Smooth muscle cell (in vitro differentiated cells): ENCODE results near the gene LSAMP. TPM values are rescaled to one million over a fixed set of nuclear protein-coding genes. Genes with fewer than 3 reads are reported as not detected.
A peak's percentile ranks its signal among the peaks of the same experiment; 100 is the strongest.

ENCODE experiments used
- DNase-seq: peaks from one replicate; lab custom pipeline; 2025; ENCODE audit not compliant: unreplicated experiment; lab: John Stamatoyannopoulos, UW
- H2AFZ ChIP-seq: fragments of 200-600 bp; sonication (generic); 2 replicates; pipeline ENCODE4 v1.6.0; 2016; ENCODE audit warnings: antibody characterized with exemption, low read depth, mild to moderate bottlenecking
- H3F3A ChIP-seq: fragments of 200-600 bp; sonication (generic); 2 replicates; pipeline ENCODE4 v1.6.0; 2017; ENCODE audit warnings: antibody characterized with exemption, low read depth
- H3K27ac ChIP-seq: fragments of 200-600 bp; sonication (generic); 2 replicates; pipeline ENCODE4 v1.5.1; 2016; ENCODE audit warnings: low read depth, mild to moderate bottlenecking
- H3K27me3 ChIP-seq: fragments of 200-600 bp; sonication (generic); 2 replicates; pipeline ENCODE4 v1.6.1; 2016; ENCODE audit warnings: low read depth, mild to moderate bottlenecking
- H3K36me3 ChIP-seq: fragments of 200-600 bp; sonication (generic); 2 replicates; pipeline ENCODE4 v1.5.1; 2016; ENCODE audit warnings: low read depth
- H3K4me1 ChIP-seq: fragments of 200-600 bp; sonication (generic); 2 replicates; pipeline ENCODE4 v1.5.1; 2016; ENCODE audit warnings: low read depth
- H3K4me2 ChIP-seq: fragments of 200-600 bp; sonication (generic); 2 replicates; pipeline ENCODE4 v1.6.0; 2016; ENCODE audit warnings: mild to moderate bottlenecking
- H3K4me3 ChIP-seq: fragments of 200-600 bp; sonication (generic); 2 replicates; pipeline ENCODE4 v1.5.1; 2016; ENCODE audit warnings: mild to moderate bottlenecking
- H3K79me2 ChIP-seq: fragments of 200-600 bp; sonication (generic); 2 replicates; pipeline ENCODE4 v1.6.0; 2016; ENCODE audit warnings: low read depth, mild to moderate bottlenecking
- H3K9ac ChIP-seq: fragments of 200-600 bp; sonication (generic); 2 replicates; pipeline ENCODE4 v1.6.0; 2016; ENCODE audit warnings: low read depth
- H3K9me3 ChIP-seq: fragments of 200-600 bp; sonication (generic); replicated peaks from 2 replicates; pipeline ENCODE4 v1.5.1; 2016; ENCODE audit warnings: low read depth
- H4K20me1 ChIP-seq: fragments of 200-600 bp; sonication (generic); 2 replicates; pipeline ENCODE4 v1.6.0; 2016; ENCODE audit warnings: low read depth
- WGBS: methylation state at CpG from one replicate; pipeline ENCODE4 v1.1.7; 2016; ENCODE audit warnings: low lambda C conversion rate; 5-methylcytosine and 5-hydroxymethylcytosine counted together
- polyA plus RNA-seq: library from polyadenylated mRNA; unstranded; fragments of >200 nt; fragmentation: Nextera tagmentation; extraction: Ambion mirVana; gene quantifications from 2 replicates; pipeline ENCODE4 v1.2.1, GENCODE V29; 2016
- total RNA-seq: library from RNA; depleted of rRNA; stranded (reverse); fragments of >200 nt; gene quantifications from 2 replicates; pipeline ENCODE4 v1.2.3, GENCODE V29; 2014
- TF ChIP-seq, protein P1 (sequence below): fragments of 200-600 bp; sonication (generic); IDR thresholded peaks from 2 replicates; pipeline ENCODE4 v1.5.1; 2017; ENCODE audit warnings: borderline replicate concordance, mild to moderate bottlenecking, antibody characterized with exemption; ENCODE audit not compliant: insufficient read depth, poor library complexity, severe bottlenecking

The LSAMP gene
- total and polyA plus RNA-seq, 2 experiments from 2014 or later = 11.2 to 13.6 TPM

DNA sequence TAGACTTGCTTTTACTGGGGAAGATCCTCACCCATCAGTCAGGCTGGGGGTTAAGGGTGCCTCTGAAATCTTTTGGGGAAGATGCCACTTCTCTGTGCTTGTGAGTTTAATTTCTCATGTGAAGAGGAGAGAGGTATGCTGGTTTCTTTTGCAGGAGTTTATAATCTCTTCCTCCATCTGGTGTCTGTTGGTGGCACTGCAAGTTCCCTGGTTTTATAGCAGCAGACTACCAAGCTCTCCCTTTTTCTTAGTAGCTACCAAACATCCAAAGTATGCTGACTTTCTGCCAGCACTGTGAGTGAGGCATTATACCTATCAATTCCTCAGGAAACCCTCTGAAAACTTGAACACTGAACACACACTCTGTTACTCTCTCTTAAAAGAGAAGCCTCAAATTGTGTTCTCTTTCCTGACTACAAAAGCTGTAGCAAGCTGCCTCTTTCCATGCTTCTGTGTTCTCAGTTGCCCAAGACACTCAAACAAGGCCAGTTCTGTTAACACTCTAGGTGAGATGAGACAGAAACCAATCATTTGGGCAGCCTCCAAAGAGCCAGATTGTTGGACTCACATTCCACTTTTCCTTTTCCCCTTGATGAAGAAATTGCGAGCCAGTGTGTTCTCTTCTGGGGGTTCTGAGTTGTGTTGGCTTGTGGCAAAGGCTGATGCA, 522.5 kb downstream of the LSAMP start:
- H3F3A ChIP-seq = no peaks in the 10 kb centered on the region
- no peaks in the 10 kb centered on the region for H3K79me2 ChIP-seq
- H3K36me3 ChIP-seq = no peaks in the 10 kb centered on the region
- no peak overlapping the region for H3K4me3 ChIP-seq
- H2AFZ ChIP-seq = no peak overlapping the region
- WGBS = 88% methylated on average over 1 of the region's 1 CpG
- no peaks in the 10 kb centered on the region for H4K20me1 ChIP-seq
- no peaks in the 10 kb centered on the region for H3K9me3 ChIP-seq
- TF ChIP-seq, protein P1, sequence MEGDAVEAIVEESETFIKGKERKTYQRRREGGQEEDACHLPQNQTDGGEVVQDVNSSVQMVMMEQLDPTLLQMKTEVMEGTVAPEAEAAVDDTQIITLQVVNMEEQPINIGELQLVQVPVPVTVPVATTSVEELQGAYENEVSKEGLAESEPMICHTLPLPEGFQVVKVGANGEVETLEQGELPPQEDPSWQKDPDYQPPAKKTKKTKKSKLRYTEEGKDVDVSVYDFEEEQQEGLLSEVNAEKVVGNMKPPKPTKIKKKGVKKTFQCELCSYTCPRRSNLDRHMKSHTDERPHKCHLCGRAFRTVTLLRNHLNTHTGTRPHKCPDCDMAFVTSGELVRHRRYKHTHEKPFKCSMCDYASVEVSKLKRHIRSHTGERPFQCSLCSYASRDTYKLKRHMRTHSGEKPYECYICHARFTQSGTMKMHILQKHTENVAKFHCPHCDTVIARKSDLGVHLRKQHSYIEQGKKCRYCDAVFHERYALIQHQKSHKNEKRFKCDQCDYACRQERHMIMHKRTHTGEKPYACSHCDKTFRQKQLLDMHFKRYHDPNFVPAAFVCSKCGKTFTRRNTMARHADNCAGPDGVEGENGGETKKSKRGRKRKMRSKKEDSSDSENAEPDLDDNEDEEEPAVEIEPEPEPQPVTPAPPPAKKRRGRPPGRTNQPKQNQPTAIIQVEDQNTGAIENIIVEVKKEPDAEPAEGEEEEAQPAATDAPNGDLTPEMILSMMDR = peak; percentile 26
- H3K4me1 ChIP-seq = no peaks in the 10 kb centered on the region
- H3K27ac ChIP-seq = no peak overlapping the region
- H3K27me3 ChIP-seq = no peaks in the 10 kb centered on the region
- no peak overlapping the region for H3K4me2 ChIP-seq
- no peak for DNase-seq
- no peak overlapping the region for H3K9ac ChIP-seq

DNA sequence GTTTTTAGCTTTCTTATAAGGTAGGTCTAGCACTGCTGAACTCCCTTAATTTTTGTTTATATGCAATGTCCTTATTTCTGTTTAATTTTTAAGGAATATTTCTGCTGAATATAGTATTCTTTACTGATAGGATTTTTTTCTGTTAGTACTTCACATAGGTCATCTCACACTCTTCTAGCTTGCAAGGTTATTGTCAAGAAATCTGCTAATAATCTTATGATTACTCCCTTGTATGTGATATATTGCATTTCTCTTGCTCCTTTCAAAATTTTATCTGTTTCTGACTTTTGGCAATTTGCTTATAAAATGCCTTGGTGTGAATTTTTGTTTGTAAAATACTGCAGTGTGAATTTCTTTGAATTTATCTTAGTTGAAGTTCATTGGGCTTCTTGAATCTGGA, 523.6 kb downstream of the LSAMP start:
- Histone ChIP-seq H3K27me3 (no peaks in the 10 kb centered on the region), H3F3A (no peaks in the 10 kb centered on the region), H3K36me3 (no peaks in the 10 kb centered on the region), H3K4me2 (no peak overlapping the region), H3K4me1 (no peaks in the 10 kb centered on the region), H3K27ac (no peak overlapping the region), H4K20me1 (no peaks in the 10 kb centered on the region), H3K9ac (no peak overlapping the region), H3K4me3 (no peak overlapping the region), H2AFZ (no peak overlapping the region), H3K79me2 (no peaks in the 10 kb centered on the region), H3K9me3 (no peaks in the 10 kb centered on the region)
- no peak for DNase-seq
- TF ChIP-seq, protein P1 = no peak

DNA sequence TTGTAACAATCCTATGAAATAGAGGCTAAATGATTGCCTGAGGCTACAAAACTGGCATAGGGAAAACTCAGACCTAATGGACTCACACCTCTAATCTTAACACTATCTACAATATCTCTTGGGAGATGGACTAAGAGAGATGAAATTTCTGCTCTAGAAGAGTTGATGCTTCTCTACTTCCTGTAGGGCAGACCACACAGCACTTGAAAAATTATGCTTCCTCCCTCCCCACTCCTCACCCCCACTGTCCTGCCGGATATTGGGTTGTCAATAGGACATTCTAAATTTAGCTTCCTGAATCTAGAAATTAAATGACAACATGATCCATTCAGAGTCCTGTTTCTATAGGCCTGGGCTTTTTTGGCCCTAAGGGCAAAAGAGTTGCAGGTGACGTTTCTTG, 526.4 kb downstream of the LSAMP start:
- H3K27ac ChIP-seq = no peak overlapping the region
- WGBS = 81% methylated on average over 2 of the region's 2 CpGs
- no peaks in the 10 kb centered on the region for H3K4me1 ChIP-seq
- no peaks in the 10 kb centered on the region for H3K27me3 ChIP-seq
- no peak overlapping the region for H3K9ac ChIP-seq
- no peak overlapping the region for H3K4me2 ChIP-seq
- H3K9me3 ChIP-seq = no peaks in the 10 kb centered on the region
- no peaks in the 10 kb centered on the region for H4K20me1 ChIP-seq
- DNase-seq = no peak
- H3K4me3 ChIP-seq = no peak overlapping the region
- no peaks in the 10 kb centered on the region for H3K36me3 ChIP-seq
- no peak overlapping the region for H2AFZ ChIP-seq
- no peaks in the 10 kb centered on the region for H3K79me2 ChIP-seq
- no peaks in the 10 kb centered on the region for H3F3A ChIP-seq
- TF ChIP-seq, protein P1 = no peak

DNA sequence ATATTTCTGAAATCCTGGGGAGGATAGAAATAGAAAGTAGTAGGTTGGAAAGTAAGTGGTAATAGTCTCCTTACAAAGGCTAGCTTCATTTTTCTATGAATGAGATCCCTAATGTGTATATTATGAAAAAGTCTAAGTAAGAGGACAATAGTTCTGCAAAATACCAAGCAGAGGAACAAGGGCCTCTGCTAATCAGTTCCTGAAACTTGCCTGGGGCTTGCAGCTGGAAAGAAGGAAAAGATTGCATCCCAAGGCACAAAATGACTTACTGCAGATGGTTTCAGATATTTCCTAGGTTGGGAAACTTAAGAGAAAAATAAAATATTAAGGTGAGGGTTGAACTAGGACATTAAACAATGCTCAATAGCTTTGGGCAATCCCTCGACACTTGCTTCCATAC, 528.4 kb downstream of the LSAMP start:
- Histone ChIP-seq H3K4me1 (no peaks in the 10 kb centered on the region), H3K36me3 (no peaks in the 10 kb centered on the region), H3K4me3 (no peak overlapping the region), H3K79me2 (no peaks in the 10 kb centered on the region), H3K27ac (no peak overlapping the region), H3K4me2 (no peak overlapping the region), H3K27me3 (no peaks in the 10 kb centered on the region), H2AFZ (no peak overlapping the region), H3F3A (no peaks in the 10 kb centered on the region), H3K9ac (no peak overlapping the region), H3K9me3 (no peaks in the 10 kb centered on the region), H4K20me1 (no peaks in the 10 kb centered on the region)
- 89% methylated on average over 1 of the region's 1 CpG for WGBS
- TF ChIP-seq, protein P1 = no peak
- DNase-seq = no peak
